ENCODE results near the gene MMD2.

Gene MMD2

GRCh38 chr7:4958477-4959301 is at the start of gene MMD2:
TSS of gene MMD2 (minus strand) at chr7:4959187. CDS start at chr7:4959017, 170 bp downstream.
- Histone ChIP-seq H3K9me3 (ENCODE audit: control insufficient read depth in 1 of 2, low read length in 2 of 2) (no peaks in the 10 kb centered on the region), H3K27ac (ENCODE audit: low read depth, low read length) (no peak within 1 kb of the TSS), H3K36me3 (ENCODE audit: control insufficient read depth in 1 of 2, insufficient read depth in 2 of 2, low read length in 2 of 2) (no peaks in the 10 kb centered on the region), H3K4me3 (ENCODE audit: low read depth in 1 of 2, low read length in 2 of 2) (no peak within 1 kb of the TSS), H3K9ac (ENCODE audit: low read depth in 1 of 2, low read length in 2 of 2) (no peak within 1 kb of the TSS), H3K27me3 (ENCODE audit: control insufficient read depth in 1 of 2, insufficient read depth in 2 of 2, low read length in 2 of 2) (peaks cover 11 to 15% of the 10 kb centered on the region in 2 donors), H3K4me1 (ENCODE audit: control insufficient read depth in 1 of 2, insufficient read depth in 2 of 2, low read length in 2 of 2) (no peaks in the 10 kb centered on the region)

GRCh38 chr7:5005066-5005465 is 46.1 kb upstream of the MMD2 start:
- Histone ChIP-seq H3K36me3 (ENCODE audit: control insufficient read depth in 1 of 2, insufficient read depth in 2 of 2, low read length in 2 of 2) (peaks cover 0 to 2% of the 10 kb centered on the region in 2 donors), H3K9me3 (ENCODE audit: control insufficient read depth in 1 of 2, low read length in 2 of 2) (no peaks in the 10 kb centered on the region), H3K4me3 (ENCODE audit: low read depth in 1 of 2, low read length in 2 of 2) (no peak overlapping the region), H3K4me1 (ENCODE audit: control insufficient read depth in 1 of 2, insufficient read depth in 2 of 2, low read length in 2 of 2) (no peaks in the 10 kb centered on the region), H3K27ac (ENCODE audit: low read depth, low read length) (no peak overlapping the region), H3K27me3 (ENCODE audit: control insufficient read depth in 1 of 2, insufficient read depth in 2 of 2, low read length in 2 of 2) (no peaks in the 10 kb centered on the region), H3K9ac (ENCODE audit: low read depth in 1 of 2, low read length in 2 of 2) (no peak overlapping the region)

GRCh38 chr7:5001911-5002310 is 42.9 kb upstream of the MMD2 start:
- H3K4me3 ChIP-seq (ENCODE audit: low read depth in 1 of 2, low read length in 2 of 2) = no peak overlapping the region
- H3K9me3 ChIP-seq (ENCODE audit: control insufficient read depth in 1 of 2, low read length in 2 of 2) = no peaks in the 10 kb centered on the region
- H3K4me1 ChIP-seq (ENCODE audit: control insufficient read depth in 1 of 2, insufficient read depth in 2 of 2, low read length in 2 of 2) = no peaks in the 10 kb centered on the region
- no peaks in the 10 kb centered on the region for H3K27me3 ChIP-seq (ENCODE audit: control insufficient read depth in 1 of 2, insufficient read depth in 2 of 2, low read length in 2 of 2)
- no peak overlapping the region for H3K27ac ChIP-seq (ENCODE audit: low read depth, low read length)
- H3K9ac ChIP-seq (ENCODE audit: low read depth in 1 of 2, low read length in 2 of 2) = no peak overlapping the region
- peaks cover 0 to 18% of the 10 kb centered on the region in 2 donors for H3K36me3 ChIP-seq (ENCODE audit: control insufficient read depth in 1 of 2, insufficient read depth in 2 of 2, low read length in 2 of 2)

DNA sequence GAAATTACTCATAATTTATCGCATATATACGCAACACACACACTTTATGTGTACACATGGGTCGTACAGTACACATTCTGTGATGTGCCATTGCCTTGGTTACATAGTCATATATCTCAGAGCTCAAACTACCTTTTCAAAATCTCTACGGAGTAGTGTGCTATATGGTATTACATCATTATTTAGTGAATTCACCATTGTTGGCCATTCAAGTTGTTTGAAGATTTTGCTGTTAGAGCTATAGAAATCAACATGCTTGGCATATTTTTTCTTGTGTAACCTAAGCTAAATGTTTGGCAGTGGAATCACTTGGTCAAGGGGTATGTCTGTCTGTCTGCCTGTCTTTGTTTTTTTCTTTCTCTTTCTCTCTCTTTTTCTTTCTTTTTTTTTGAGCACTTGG is 42.0 kb upstream of the MMD2 start:
- Histone ChIP-seq H3K27ac (ENCODE audit: low read depth, low read length) (no peak overlapping the region), H3K36me3 (ENCODE audit: control insufficient read depth in 1 of 2, insufficient read depth in 2 of 2, low read length in 2 of 2) (peaks cover 5 to 27% of the 10 kb centered on the region in 2 donors), H3K4me3 (ENCODE audit: low read depth in 1 of 2, low read length in 2 of 2) (no peak overlapping the region), H3K9ac (ENCODE audit: low read depth in 1 of 2, low read length in 2 of 2) (no peak overlapping the region), H3K4me1 (ENCODE audit: control insufficient read depth in 1 of 2, insufficient read depth in 2 of 2, low read length in 2 of 2) (no peaks in the 10 kb centered on the region), H3K9me3 (ENCODE audit: control insufficient read depth in 1 of 2, low read length in 2 of 2) (no peaks in the 10 kb centered on the region), H3K27me3 (ENCODE audit: control insufficient read depth in 1 of 2, insufficient read depth in 2 of 2, low read length in 2 of 2) (no peaks in the 10 kb centered on the region)

GRCh38 chr7:4999369-4999950 is 40.5 kb upstream of the MMD2 start:
- H3K4me3 ChIP-seq (ENCODE audit: low read depth in 1 of 2, low read length in 2 of 2) = no peak overlapping the region
- no peak overlapping the region for H3K9ac ChIP-seq (ENCODE audit: low read depth in 1 of 2, low read length in 2 of 2)
- peaks cover 5 to 42% of the 10 kb centered on the region in 2 donors for H3K36me3 ChIP-seq (ENCODE audit: control insufficient read depth in 1 of 2, insufficient read depth in 2 of 2, low read length in 2 of 2)
- no peaks in the 10 kb centered on the region for H3K4me1 ChIP-seq (ENCODE audit: control insufficient read depth in 1 of 2, insufficient read depth in 2 of 2, low read length in 2 of 2)
- H3K27me3 ChIP-seq (ENCODE audit: control insufficient read depth in 1 of 2, insufficient read depth in 2 of 2, low read length in 2 of 2) = no peaks in the 10 kb centered on the region
- H3K27ac ChIP-seq (ENCODE audit: low read depth, low read length) = no peak overlapping the region
- H3K9me3 ChIP-seq (ENCODE audit: control insufficient read depth in 1 of 2, low read length in 2 of 2) = no peaks in the 10 kb centered on the region

DNA sequence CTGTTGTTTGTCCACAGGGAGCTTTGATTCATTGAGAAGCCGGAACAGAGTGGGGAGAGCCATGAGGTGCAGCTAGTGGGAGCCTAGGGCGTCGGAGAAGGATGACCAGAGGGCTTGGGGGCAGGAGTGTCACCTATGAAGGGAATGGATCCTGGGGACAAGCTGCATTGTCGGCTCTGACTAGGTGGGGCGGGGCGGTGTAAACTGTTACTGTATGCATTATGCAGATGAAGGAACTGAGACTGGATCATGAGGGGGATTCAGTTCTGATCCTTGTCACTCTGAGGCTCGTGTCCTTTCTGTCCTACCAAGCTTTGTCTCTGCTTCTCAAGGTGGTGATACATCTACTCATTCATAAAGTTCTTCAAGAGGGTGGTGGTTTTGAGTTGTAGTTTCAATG is 39.9 kb upstream of the MMD2 start:
- peaks cover 5 to 47% of the 10 kb centered on the region in 2 donors for H3K36me3 ChIP-seq (ENCODE audit: control insufficient read depth in 1 of 2, insufficient read depth in 2 of 2, low read length in 2 of 2)
- H3K27ac ChIP-seq (ENCODE audit: low read depth, low read length) = no peak overlapping the region
- no peaks in the 10 kb centered on the region for H3K9me3 ChIP-seq (ENCODE audit: control insufficient read depth in 1 of 2, low read length in 2 of 2)
- H3K4me1 ChIP-seq (ENCODE audit: control insufficient read depth in 1 of 2, insufficient read depth in 2 of 2, low read length in 2 of 2) = no peaks in the 10 kb centered on the region
- H3K9ac ChIP-seq (ENCODE audit: low read depth in 1 of 2, low read length in 2 of 2) = no peak overlapping the region
- H3K27me3 ChIP-seq (ENCODE audit: control insufficient read depth in 1 of 2, insufficient read depth in 2 of 2, low read length in 2 of 2) = no peaks in the 10 kb centered on the region
- H3K4me3 ChIP-seq (ENCODE audit: low read depth in 1 of 2, low read length in 2 of 2) = no peak overlapping the region

DNA sequence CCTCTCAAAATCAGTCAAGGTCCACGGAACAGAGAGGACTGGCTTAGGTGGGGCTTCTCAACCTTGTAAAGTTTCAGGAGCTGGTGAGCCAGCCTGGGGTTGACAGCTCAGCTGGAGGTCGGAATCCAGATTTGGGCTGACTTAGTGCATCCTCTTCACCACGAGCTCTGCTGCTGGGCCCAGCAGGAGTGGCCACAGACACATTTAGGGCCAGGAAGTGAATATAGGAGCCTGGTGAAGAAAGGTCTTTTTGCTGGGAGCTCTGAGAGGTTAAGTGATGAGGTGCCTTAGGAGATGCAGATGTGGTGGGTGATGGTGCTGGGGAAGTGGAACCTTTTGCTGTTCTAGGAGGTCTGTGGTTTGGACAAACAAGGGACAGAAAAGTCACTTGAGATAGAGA is 39.3 kb upstream of the MMD2 start:
- H3K9ac ChIP-seq (ENCODE audit: low read depth in 1 of 2, low read length in 2 of 2) = no peak overlapping the region
- no peak overlapping the region for H3K4me3 ChIP-seq (ENCODE audit: low read depth in 1 of 2, low read length in 2 of 2)
- no peaks in the 10 kb centered on the region for H3K9me3 ChIP-seq (ENCODE audit: control insufficient read depth in 1 of 2, low read length in 2 of 2)
- peaks cover 5 to 53% of the 10 kb centered on the region in 2 donors for H3K36me3 ChIP-seq (ENCODE audit: control insufficient read depth in 1 of 2, insufficient read depth in 2 of 2, low read length in 2 of 2)
- H3K4me1 ChIP-seq (ENCODE audit: control insufficient read depth in 1 of 2, insufficient read depth in 2 of 2, low read length in 2 of 2) = no peaks in the 10 kb centered on the region
- no peaks in the 10 kb centered on the region for H3K27me3 ChIP-seq (ENCODE audit: control insufficient read depth in 1 of 2, insufficient read depth in 2 of 2, low read length in 2 of 2)
- H3K27ac ChIP-seq (ENCODE audit: low read depth, low read length) = no peak overlapping the region

- no peak overlapping the region for H3K27ac ChIP-seq (ENCODE audit: low read depth, low read length)
Measured at GRCh38 chr7:4996696-4997222, 37.8 kb upstream of the MMD2 start.

DNA sequence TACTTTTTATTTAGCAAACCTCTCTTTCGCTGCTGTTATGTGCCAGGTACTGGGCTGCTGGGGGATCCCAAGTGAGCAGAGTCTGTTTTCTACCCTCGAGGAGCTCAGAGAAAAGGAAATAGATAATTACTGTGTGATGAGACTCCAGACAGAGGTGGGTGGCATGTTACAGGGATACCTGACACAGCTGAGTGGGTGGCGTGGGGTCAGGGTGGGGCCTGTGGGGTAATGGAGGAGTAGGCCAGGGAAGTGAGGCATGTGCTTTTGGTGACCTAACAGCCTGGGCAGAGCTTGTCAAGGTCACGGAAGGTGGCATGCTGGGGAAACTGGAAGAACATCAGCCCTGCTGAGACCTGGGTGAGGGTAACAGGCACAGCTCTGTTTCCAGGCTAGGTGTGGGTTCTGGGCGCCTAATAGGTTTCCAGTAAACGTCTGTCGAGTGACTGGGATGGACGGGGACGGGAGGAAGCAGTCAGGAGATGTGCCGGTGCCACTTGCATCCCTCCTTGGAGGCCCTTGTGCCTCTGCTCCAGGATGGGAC is 36.5 kb upstream of the MMD2 start:
- Histone ChIP-seq H3K27me3 (ENCODE audit: control insufficient read depth in 1 of 2, insufficient read depth in 2 of 2, low read length in 2 of 2) (no peaks in the 10 kb centered on the region), H3K36me3 (ENCODE audit: control insufficient read depth in 1 of 2, insufficient read depth in 2 of 2, low read length in 2 of 2) (peaks cover 5 to 73% of the 10 kb centered on the region in 2 donors), H3K9ac (ENCODE audit: low read depth in 1 of 2, low read length in 2 of 2) (no peak overlapping the region), H3K9me3 (ENCODE audit: control insufficient read depth in 1 of 2, low read length in 2 of 2) (no peaks in the 10 kb centered on the region), H3K4me1 (ENCODE audit: control insufficient read depth in 1 of 2, insufficient read depth in 2 of 2, low read length in 2 of 2) (no peaks in the 10 kb centered on the region), H3K27ac (ENCODE audit: low read depth, low read length) (no peak overlapping the region), H3K4me3 (ENCODE audit: low read depth in 1 of 2, low read length in 2 of 2) (no peak overlapping the region)

More at GRCh38 chr7:4996696-4997222, 37.8 kb upstream of the MMD2 start:
- H3K9me3 ChIP-seq (ENCODE audit: control insufficient read depth in 1 of 2, low read length in 2 of 2) = no peaks in the 10 kb centered on the region
- peaks cover 5 to 65% of the 10 kb centered on the region in 2 donors for H3K36me3 ChIP-seq (ENCODE audit: control insufficient read depth in 1 of 2, insufficient read depth in 2 of 2, low read length in 2 of 2)
- no peaks in the 10 kb centered on the region for H3K4me1 ChIP-seq (ENCODE audit: control insufficient read depth in 1 of 2, insufficient read depth in 2 of 2, low read length in 2 of 2)
- H3K27me3 ChIP-seq (ENCODE audit: control insufficient read depth in 1 of 2, insufficient read depth in 2 of 2, low read length in 2 of 2) = no peaks in the 10 kb centered on the region
- H3K4me3 ChIP-seq (ENCODE audit: low read depth in 1 of 2, low read length in 2 of 2) = no peak overlapping the region
- no peak overlapping the region for H3K9ac ChIP-seq (ENCODE audit: low read depth in 1 of 2, low read length in 2 of 2)

GRCh38 chr7:4993471-4993870 is 34.5 kb upstream of the MMD2 start:
- no peaks in the 10 kb centered on the region for H3K27me3 ChIP-seq (ENCODE audit: control insufficient read depth in 1 of 2, insufficient read depth in 2 of 2, low read length in 2 of 2)
- no peaks in the 10 kb centered on the region for H3K4me1 ChIP-seq (ENCODE audit: control insufficient read depth in 1 of 2, insufficient read depth in 2 of 2, low read length in 2 of 2)
- H3K9me3 ChIP-seq (ENCODE audit: control insufficient read depth in 1 of 2, low read length in 2 of 2) = no peaks in the 10 kb centered on the region
- H3K4me3 ChIP-seq (ENCODE audit: low read depth in 1 of 2, low read length in 2 of 2) = no peak overlapping the region
- peaks cover 5 to 85% of the 10 kb centered on the region in 2 donors for H3K36me3 ChIP-seq (ENCODE audit: control insufficient read depth in 1 of 2, insufficient read depth in 2 of 2, low read length in 2 of 2)
- no peak overlapping the region for H3K27ac ChIP-seq (ENCODE audit: low read depth, low read length)
- no peak overlapping the region for H3K9ac ChIP-seq (ENCODE audit: low read depth in 1 of 2, low read length in 2 of 2)

All from duodenal mucosa (tissue), 2 donors.